Gastroesophageal sphincter (tissue), 4 donors: ENCODE measurements around the gene SNX32. TPM values are rescaled to one million over a fixed set of nuclear protein-coding genes. Genes with fewer than 3 reads are reported as not detected.
"Not testable (repeated sequence)": the region's sequence is repeated elsewhere in the genome, so short reads cannot be mapped to it uniquely, and the experiment has no call there.

Experiments
- ATAC-seq: fragments of 150-250 bp; one replicate; pipeline ENCODE4 v1.9.1; 2016; ENCODE audit warnings: mild to moderate bottlenecking, moderate library complexity
- H3K27ac ChIP-seq, 4 donors: fragments of 200-600 bp; sonication (generic) in 3 of 4; 1 replicate in 3 of 4; 2 replicates in 1 of 4; pipeline ENCODE4 v1.5.1; 2016 to 2019
- H3K27me3 ChIP-seq: fragments of 200-600 bp; sonication (generic); one replicate; pipeline ENCODE4 v1.5.1; 2019
- H3K36me3 ChIP-seq, 2 donors: fragments of 200-600 bp; sonication (generic); one replicate each; pipeline ENCODE4 v1.5.1; 2019; ENCODE audit warnings: control low read depth in 1 of 2
- H3K4me1 ChIP-seq, 3 donors: fragments of 200-600 bp; sonication (generic); 1 replicate in 2 of 3; 2 replicates in 1 of 3; pipeline ENCODE4 v1.5.1; 2016 to 2019; ENCODE audit warnings: control low read depth in 2 of 3
- H3K4me3 ChIP-seq, 2 donors: fragments of 200-600 bp; sonication (generic); one replicate each; pipeline ENCODE4 v1.5.1; 2019; ENCODE audit warnings: mild to moderate bottlenecking in 1 of 2, moderate library complexity in 1 of 2
- H3K9me3 ChIP-seq, 3 donors: fragments of 200-600 bp; sonication (generic); one replicate each; pipeline ENCODE4 v1.5.1; 2017 to 2019; ENCODE audit warnings: control low read depth in 2 of 3
- CTCF ChIP-seq, 4 experiments: fragments of 200-600 bp in 2 of 4; fragments of 450-650 bp in 2 of 4; sonication (generic) in 1 of 4; IDR thresholded peaks; one replicate each; pipeline ENCODE4 v1.5.1; 2017 to 2019; ENCODE audit warnings: antibody characterized with exemption in 4 of 4, mild to moderate bottlenecking in 2 of 4, moderate library complexity in 2 of 4
- EP300 ChIP-seq: sonication (generic); formaldehyde crosslinking; IDR thresholded peaks from one replicate; pipeline ENCODE4 v1.6.1; 2017; ENCODE audit warnings: antibody characterized with exemption, mild to moderate bottlenecking
- POLR2A ChIP-seq, 2 donors: fragments of 450-650 bp; IDR thresholded peaks; one replicate each; pipeline ENCODE4 v1.6.1; 2017; ENCODE audit warnings: antibody characterized with exemption in 2 of 2, mild to moderate bottlenecking in 2 of 2, moderate library complexity in 1 of 2
- POLR2AphosphoS5 ChIP-seq: sonication (generic); formaldehyde crosslinking; IDR thresholded peaks from one replicate; pipeline ENCODE4 v1.6.1; 2017; ENCODE audit warnings: antibody characterized with exemption
- WGBS, 2 donors: methylation state at CpG; one replicate each; pipeline ENCODE4 v1.1.5; 2018; ENCODE audit warnings: low coverage in 1 of 2; 5-methylcytosine and 5-hydroxymethylcytosine counted together
- total RNA-seq, 4 donors: library from RNA; depleted of rRNA; stranded (reverse); fragments of >200 nt; gene quantifications; one replicate each; pipeline ENCODE4 v1.1.0, GENCODE V29; 2016

Gene SNX32
- total RNA-seq, 4 donors from 2014 or later, result 0.13 TPM; not detected in 3

GRCh38 chr11:65890324-65891218, 56.8 kb downstream of the SNX32 start, which contains the start of gene CCDC85B:
Gene CCDC85B, plus strand, starts transcription at chr11:65890673. Its CDS starts 111 bp downstream, at chr11:65890784.
- TF ChIP-seq EP300, result no peak
- peak; percentile 98 to 99 for TF ChIP-seq POLR2A (IDR thresholded peaks at IDR 0.05)
- peak in 2 of 4 experiments; percentile 49 for TF ChIP-seq CTCF (IDR thresholded peaks at IDR 0.05)
- TF ChIP-seq POLR2AphosphoS5, result peak; percentile 94
- Histone ChIP-seq H3K27ac (peak within 1 kb of the TSS; percentile 92 to 99 (median 98)), H3K4me3 (peak within 1 kb of the TSS; percentile 48 to 86), H3K36me3 (peaks cover 0 to 15% of the 10 kb centered on the region in 2 donors), H3K27me3 (no peaks in the 10 kb centered on the region), H3K9me3 (no peaks in the 10 kb centered on the region), H3K4me1 (peaks cover 0 to 78% (median 38%) of the 10 kb centered on the region in 3 donors)
- WGBS, 2 donors, result 0 to 3% methylated on average over 2 to 7 of the region's 94 CpGs
- ATAC-seq, result peak; percentile 83

- H3K36me3 ChIP-seq, result peaks cover 0 to 7% of the 10 kb centered on the region in 2 donors
- WGBS, 2 donors, result 5% methylated on average over 11 of the region's 57 CpGs; no CpG with 5 or more reads in 1 of the 2 donors
- peak overlapping the region; percentile 82 to 99 (median 95) for H3K27ac ChIP-seq
- ATAC-seq, result no peak
- no peaks in the 10 kb centered on the region for H3K27me3 ChIP-seq
- peak in 2 of 4 experiments; percentile 3 to 48 for TF ChIP-seq CTCF (IDR thresholded peaks at IDR 0.05)
- no peak for TF ChIP-seq EP300
- TF ChIP-seq POLR2A (IDR thresholded peaks at IDR 0.05), result peak in 1 of 2 donors; percentile 17
- TF ChIP-seq POLR2AphosphoS5, result no peak
- H3K4me1 ChIP-seq, result peaks cover 0 to 74% (median 38%) of the 10 kb centered on the region in 3 donors
- peak overlapping the region; percentile 48 to 86 for H3K4me3 ChIP-seq
- H3K9me3 ChIP-seq, result no peaks in the 10 kb centered on the region
Measured at GRCh38 chr11:65891219-65892136, 57.7 kb downstream of the SNX32 start.

- Histone ChIP-seq H3K4me3 (peak overlapping the region in 1 of 2 donors; percentile 86), H3K4me1 (peaks cover 0 to 67% (median 37%) of the 10 kb centered on the region in 3 donors), H3K27ac (peak overlapping the region; percentile 82 to 99 (median 95))
- not testable (repeated sequence) for H3K27me3 ChIP-seq, ATAC-seq, H3K36me3 ChIP-seq, H3K9me3 ChIP-seq
- WGBS, 2 donors, result 55% methylated on average over 5 of the region's 5 CpGs; no CpG with 5 or more reads in 1 of the 2 donors
Measured at GRCh38 chr11:65892137-65892540, 58.4 kb downstream of the SNX32 start.

GRCh38 chr11:65892661-65893317, 59.0 kb downstream of the SNX32 start:
- no peaks in the 10 kb centered on the region for H3K36me3 ChIP-seq
- no peak for ATAC-seq
- peak overlapping the region; percentile 82 to 99 (median 95) for H3K27ac ChIP-seq
- H3K4me3 ChIP-seq, result peak overlapping the region in 1 of 2 donors; percentile 86
- H3K9me3 ChIP-seq, result no peaks in the 10 kb centered on the region
- H3K27me3 ChIP-seq, result no peaks in the 10 kb centered on the region
- peaks cover 0 to 61% (median 30%) of the 10 kb centered on the region in 3 donors for H3K4me1 ChIP-seq
- WGBS, 2 donors, result 76 to 82% methylated on average over 5 to 6 of the region's 10 CpGs
- TF ChIP-seq EP300, result no peak
- no peak for TF ChIP-seq POLR2AphosphoS5
- TF ChIP-seq CTCF (IDR thresholded peaks at IDR 0.05), result no peak
- TF ChIP-seq POLR2A (IDR thresholded peaks at IDR 0.05), result no peak
